HG03571 (cell line): ENCODE results near the gene WFDC5.

ENCODE experiments used
- ATAC-seq: cut with Tn5 transposase; IDR thresholded peaks from one replicate; pipeline ENCODE4 v1.9.1; 2021; ENCODE audit not compliant: unreplicated experiment

Gene WFDC5

DNA sequence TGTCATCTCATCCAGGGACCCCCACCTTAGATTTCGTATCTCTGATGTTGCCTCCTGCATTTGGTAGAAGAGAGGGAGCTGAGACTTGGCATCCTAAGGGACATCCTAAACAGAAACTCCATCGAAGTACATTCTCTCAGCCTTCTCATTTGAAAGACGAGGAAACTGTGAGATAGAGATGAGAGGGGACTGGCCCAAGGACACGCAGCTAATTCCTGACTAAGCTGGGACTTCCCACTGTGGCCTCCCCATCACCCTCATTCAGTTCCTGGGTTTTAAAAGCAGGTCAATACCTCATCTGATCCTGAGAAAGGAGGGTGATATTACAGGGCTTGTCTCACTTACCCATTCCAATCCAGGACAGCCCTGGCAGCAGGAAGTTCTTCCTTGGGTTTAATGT lies 855 bp upstream of the WFDC5 start:
- no peak for ATAC-seq

DNA sequence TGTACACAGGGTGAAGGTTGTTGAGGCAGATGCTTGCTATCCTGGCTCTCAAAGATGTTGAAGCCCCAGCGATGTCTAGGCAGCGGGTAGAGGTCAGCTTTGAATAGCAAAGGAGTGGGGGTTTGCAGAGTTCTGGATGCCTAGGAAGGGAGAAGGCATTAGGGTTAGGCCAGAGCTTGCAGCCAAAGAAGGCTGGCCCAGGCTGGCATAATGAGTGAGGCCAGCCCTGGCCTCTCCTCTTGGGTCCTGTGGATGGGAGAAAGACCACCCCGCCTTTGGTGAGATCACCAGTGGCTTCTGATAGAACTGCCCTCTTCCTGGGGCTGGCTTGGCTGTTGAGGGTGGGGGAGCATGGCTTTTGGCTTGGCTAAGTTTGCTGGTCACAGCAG lies 406 bp upstream of the WFDC5 start:
- ATAC-seq: no peak

DNA sequence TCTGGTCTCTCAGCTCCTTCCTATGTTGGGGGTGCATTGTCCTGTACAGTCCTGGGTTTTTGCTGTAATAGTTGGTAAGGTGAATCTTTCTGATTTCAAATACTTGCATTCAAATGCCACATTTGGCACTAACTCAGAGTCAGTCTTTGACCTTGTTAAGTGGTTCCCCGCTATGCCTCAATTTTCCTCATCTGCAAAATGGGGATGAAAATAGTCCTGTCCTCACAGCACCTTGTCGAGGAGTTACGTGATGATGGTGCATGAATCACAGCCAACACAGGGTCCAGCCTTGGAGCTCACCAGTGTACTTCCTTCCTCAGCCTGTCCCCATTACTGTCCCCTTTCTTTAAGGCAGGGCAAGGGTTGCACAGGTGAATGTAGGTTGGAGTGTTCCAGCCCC lies 1.1 kb downstream of the WFDC5 start:
- ATAC-seq: no peak

DNA sequence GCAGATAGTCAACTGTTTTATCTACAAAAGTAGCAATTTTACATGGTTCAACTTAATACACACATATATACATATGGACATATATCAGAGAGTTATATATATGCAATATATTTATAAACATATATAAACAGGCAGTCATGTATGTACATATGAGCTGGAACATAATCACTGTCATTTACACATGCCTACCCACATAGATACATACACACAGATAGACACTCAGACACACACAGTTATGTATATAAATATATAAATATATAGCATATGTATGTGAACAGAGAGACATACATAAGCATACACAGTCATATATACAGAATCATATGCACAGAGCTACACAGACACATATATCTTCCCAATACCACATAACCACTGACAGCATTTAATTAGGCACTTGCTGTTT lies 2.2 kb downstream of the WFDC5 start:
- ATAC-seq: no peak

DNA sequence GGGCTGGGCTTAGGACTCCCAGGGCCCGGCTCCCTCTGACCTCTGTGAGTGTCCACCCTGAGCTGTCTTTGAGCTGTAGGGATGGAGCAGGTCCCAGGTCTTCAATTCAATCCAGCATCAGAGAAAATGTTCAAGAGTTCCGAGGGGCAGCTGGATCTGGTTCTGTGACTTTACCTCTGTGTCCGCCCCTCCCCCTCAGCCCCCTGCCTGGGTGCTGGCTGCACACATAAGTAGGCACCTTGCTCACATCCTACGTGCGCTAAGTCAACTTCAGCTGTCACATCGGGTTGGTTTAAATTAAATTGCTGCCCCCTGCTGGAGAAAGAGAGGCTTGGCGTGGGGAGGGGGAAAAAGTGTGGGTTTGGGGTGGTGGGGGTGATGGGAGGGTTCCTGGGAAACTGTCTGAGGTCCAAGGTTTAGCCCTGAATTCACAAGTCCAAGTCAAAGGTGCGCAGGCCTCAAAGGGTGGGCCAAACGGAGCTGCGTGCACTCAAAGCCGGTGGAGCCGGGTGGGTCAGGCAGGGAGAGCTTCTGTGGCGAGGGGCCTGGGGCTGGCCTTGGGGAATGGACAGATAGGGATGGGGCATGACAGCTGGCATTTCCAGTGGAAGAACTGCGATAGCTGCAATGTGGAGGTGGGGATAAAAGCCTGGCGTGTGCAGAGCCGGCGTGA lies 3.0 kb downstream of the WFDC5 start:
- ATAC-seq: no peak

DNA sequence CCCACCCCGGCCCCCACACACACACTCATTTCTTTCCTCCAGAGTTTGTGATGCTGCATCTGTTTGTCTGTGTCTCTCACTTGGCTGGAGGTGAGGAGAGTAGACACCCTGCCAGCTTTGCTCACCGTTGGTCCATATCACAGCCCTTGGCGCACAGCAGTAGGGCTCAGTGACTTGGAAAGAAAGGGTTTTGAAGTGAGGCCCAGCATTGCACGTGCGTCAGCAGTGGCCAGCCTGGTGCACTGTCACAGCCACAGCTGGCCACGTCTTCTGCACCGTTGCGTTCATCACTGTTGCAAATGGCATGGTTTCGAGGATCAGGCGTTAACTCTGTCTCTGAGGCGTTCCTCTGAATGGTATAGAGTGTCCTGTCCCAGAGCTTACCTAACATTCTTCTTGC lies 3.7 kb downstream of the WFDC5 start:
- no peak for ATAC-seq

DNA sequence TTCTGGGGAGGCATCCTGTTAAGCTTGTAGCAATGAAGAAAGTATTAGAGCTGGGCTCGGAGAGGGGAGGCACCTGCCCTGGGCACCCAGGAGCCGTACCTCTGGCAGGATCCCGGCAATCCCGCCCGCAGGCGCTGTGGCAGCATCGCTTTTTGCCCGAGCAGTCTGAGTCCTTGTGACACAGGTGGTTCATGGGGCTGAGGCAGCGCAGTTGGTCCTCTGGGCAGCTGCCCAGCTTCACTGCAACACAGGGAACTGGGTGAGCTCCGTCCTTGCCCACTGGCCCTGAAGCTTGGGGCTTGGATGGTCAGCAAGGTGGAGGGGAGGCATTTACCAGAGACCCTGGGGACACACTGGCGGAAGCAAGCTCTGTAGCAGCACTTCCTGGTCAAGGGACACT lies 4.7 kb downstream of the WFDC5 start:
- ATAC-seq: no peak

DNA sequence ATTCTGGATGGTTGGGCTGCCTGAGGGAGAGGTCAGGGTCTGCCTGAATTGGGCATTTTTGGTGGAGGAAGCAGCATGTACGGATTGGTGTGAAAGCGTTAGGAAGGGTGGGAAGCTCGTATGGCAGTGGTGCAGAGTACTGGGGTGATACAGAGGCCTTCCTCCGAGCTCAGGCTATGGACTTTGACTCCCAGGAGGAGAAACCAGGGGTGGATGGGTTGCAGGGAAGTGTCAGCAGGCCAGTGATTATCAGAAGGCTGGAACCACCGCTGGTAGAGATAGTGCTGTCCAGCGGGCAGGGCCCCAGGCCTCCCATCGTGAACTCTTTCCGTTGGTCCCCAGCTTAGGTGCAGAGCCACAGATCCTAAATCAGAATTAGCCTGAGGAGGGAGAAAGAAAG lies 5.3 kb downstream of the WFDC5 start:
- ATAC-seq: no peak

DNA sequence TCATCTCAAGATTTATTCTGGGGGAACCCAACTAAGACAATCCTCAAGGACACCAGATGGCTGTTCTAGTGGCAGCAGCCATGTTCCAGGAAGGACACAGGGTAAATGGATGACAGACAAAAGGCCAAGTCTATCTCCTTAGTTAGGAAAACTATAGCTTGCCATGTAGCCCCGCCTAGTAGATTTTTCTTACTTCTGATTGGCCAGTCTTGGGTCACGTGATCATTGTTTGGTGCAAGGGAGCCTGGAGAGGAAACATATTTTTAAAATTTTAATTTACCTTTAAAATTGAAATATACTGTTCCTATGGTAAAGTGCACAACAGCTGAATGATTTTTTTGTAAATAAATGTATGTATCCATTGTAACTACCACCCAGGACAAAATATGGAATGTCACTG lies 9.7 kb downstream of the WFDC5 start:
- ATAC-seq: no peak

DNA sequence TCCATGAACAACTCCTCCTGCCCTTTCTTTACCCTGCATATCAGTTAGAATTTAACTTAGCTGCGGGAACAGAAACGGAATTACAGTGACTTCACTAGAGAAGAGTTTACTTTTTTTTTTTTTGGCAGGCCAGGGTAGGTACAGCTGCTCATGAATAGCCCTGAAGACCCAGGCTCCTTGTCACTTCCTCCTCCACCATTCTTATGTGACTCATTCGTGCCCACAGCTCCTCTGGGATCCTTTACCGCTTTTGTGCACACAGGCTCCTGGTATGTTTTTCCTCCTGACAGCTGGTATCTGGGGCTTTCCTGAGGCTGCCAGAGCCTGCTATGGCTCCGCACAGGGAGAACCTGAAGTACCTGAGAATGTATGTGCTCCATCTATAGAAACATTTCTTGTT lies 10.2 kb downstream of the WFDC5 start:
- ATAC-seq: no peak

DNA sequence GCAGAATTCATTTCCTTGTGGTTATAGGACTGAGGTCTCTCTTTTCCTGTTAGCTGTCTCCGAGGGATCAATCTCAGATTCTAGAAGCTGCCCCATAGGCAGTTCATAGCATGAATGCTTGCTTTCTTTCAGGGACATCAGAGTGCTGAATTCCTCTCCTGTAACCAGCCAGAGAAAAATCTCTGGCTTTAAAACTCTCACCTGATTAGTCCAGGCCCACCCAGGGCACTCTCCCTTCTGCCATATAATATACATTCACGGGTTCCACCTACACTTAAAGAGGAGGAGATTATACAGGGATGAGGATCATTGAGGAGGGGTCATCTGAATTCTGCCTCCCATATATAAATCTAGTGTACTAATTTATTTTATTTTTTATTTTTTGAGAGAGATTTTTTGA lies 11.9 kb downstream of the WFDC5 start:
- no peak for ATAC-seq

DNA sequence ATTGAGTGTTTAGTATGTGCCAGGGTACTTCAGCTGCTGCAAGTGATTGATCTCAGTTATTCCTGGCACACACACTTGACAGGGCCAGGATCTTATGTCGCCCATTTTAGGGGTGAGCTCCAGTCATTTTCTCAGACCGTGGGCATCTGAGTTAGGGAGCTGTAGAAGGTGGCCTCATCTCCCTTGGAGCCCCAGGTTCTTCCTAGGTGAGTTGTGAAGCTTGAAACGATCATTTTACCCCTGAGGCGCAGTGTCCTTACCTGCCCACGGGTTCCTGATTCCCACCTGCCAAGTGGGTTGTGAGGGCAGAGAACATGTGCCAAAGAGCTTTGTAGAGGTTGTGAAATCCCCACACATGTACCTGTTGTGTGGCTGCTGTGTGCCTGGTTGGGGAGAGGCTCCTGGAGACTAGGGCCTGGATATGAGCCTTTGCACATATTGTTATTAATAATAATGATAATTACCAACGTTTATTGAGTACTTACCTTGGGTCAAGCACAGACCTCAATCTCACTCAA lies 13.6 kb downstream of the WFDC5 start:
- no peak for ATAC-seq

DNA sequence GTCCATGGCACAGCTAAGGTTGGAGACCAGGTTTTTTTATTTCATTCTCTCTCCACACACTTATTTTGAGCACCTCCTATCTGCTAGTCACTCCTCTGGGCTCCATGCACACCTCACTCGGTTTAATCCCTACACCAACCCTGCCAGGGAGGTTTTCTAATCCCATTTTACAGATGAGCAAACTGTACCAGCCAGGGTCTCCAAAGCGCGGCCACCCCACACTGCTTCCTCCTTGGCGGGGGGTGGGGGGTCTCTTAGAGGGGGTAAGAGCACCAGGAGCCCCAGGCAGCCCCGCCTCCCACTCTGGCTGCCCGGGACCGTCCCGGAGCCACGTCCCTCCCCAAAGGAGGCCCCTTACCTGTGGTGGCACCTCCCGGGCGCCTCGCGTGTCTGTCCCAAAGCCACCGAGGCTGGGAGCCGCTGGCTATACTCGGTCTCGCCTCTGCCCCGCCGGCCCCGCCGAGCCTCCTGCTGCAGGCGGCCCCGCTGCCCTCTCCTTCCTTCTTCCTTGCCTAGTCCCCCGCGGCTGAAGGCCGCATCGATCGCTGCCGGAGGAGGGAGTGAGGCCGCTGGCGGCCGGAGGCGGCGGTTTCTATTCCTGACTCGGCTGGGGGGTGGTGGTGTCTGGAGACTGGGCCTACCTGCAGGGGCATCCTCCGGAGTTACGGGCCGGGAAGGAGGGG lies 14.3 kb downstream of the WFDC5 start, which contains the start of gene KCNS1:
TSS of gene KCNS1 (minus strand) at position 565 of the 683 bp plus-strand sequence. CDS start 1,891 bp downstream, outside the sequence.
- ATAC-seq: no peak

DNA sequence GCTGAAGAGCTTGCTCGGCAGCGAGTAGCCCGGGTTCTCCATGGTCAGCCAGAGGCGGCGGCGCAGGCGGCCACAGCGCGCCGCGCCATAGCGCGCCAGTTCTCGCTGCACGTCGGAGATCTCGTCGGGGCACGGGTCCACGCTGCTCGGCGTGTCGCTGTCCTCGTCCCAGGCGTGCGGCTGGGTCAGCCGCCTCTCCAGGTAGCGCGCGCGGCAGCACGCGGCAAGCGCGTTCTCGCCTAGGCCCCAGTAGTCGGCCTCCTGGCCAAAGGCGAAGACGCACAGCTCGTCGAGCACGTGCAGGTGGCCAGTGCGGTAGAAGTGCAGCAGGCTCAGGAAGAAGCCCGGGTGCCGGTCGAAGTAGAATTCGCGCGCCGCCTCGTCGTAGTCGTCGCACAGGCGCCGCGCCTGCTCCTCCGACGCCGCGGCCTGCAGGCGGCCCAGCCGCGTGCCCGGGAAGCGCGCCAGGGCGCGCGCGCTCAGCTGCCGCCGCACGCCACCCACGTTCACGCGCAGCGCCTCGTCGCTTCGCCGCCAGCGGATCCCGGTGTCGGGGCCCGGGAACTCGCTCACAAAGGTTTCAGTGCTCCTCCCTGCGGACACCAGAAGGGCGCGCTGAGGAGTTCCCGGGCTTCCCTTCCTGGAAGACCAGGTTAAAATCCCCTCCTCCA lies 16.7 kb downstream of the WFDC5 start:
- no peak for ATAC-seq

DNA sequence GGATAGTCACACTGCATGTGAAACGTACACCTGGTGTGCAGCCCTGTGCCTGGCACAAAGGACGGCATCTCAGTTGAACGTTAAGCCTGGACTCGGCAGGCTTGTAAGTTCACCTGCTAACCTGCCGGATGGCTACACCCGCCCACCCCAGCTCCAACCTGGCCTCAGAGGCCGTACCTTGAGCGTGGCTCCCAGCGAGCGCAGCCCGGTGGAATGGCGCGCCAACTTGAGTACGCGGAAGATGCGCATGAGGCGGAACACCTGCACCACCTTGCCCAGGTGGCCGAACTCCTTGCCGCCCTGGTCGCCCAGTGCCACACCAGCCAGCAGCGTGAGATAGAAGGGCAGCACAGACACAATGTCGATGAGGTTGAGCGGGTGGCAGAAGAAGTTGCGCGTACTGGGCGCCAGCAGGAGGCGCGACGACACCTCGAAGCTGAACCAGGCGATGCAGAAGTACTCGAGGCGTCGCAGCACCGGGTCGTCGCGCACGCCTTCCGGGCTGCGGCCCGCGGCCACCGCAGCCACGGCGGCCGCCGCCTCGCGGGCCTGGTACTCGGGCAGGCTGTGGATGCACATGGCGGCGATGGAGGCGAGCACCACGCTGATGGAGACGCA lies 17.4 kb downstream of the WFDC5 start:
- no peak for ATAC-seq

DNA sequence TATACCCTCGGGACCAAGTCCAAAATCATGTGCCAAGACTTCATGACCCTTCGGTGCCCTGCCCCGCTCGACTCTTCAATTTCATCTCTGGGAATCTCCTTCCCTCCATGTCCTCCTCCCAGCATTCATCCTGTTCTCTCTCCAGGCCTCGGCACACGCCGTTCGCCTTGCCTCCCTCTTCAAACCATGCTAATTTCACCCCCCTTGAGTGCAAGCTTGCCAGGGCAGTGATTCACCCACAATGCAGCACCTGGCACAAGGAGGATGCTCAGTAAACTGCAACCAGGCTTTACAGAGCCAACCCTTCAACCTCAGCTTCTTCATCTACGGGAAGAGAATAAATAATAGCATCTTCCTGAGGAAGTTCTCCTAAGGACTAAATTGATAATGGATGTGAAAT lies 18.2 kb downstream of the WFDC5 start:
- ATAC-seq: no peak

DNA sequence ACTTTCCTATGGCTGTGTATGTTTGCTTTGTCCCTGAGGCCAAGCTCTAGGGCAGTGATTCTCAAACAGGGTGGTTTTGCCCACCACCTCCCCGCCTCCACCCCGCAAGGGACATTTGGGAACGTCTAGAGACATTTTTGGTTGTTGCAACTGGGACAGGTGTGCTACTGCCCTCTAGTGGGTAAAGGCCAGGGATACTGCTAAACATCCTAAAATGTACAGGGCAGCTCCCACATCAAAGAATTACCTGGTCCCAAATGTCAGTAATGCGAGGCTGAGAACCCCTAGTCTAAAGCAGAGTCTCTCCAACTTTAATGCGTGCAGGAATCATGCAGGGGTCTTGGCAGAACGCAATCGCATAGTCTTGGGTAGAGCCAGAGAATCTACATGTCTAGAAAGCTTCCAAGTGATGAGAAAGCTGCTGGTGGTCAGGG lies 19.2 kb downstream of the WFDC5 start:
- no peak for ATAC-seq

DNA sequence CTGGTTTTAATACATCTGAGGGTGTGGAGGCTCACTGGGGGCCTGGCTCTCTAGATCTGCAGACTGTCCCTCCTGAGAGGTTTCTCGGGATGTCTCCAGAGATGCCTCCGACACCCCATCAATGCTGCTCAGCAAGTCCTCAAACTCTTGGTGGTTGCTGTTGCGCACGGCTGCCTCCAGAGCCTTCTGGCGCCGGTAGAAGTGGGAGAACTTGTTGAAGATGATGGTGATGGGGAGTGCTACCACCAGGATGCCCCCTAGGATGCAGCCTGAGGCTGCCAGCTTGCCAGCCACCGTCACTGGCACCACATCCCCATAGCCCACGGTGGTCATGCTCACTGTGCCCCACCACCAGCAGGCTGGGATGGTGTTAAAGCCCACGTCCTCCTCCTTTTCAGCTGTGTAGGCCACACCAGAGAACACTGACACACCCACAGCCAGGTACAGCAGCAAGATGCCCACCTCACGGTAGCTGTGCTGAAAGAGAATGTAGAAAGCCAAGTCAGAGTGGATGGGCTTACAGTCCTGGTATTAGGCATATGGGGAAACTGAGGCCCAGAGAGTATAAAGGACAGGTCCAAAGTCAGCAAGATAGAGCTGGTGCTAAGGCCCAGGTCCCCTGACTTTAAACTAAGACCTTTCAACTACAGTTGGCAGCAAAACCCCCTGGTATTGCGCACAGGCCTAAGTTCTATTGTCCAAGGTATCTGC lies 20.0 kb downstream of the WFDC5 start:
- ATAC-seq: no peak

DNA sequence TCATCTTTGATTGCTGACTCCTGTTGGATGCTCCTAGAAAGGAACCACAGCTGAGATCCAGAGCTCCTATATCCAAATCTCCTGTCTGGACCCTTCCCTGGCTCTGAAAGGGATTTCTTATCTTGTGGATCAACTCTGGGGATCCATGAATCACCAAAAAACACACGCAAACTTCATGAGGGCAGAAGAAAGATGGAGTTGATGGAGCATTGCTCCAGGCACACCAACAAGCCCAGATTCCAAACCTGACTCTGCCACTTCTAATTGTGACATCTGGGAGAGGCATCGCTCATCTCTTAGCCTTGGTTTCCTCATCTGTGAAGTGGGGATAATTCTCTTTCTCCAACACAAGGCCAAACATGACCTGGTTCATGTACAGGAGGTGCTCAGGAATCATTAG lies 20.8 kb downstream of the WFDC5 start:
- ATAC-seq: no peak

DNA sequence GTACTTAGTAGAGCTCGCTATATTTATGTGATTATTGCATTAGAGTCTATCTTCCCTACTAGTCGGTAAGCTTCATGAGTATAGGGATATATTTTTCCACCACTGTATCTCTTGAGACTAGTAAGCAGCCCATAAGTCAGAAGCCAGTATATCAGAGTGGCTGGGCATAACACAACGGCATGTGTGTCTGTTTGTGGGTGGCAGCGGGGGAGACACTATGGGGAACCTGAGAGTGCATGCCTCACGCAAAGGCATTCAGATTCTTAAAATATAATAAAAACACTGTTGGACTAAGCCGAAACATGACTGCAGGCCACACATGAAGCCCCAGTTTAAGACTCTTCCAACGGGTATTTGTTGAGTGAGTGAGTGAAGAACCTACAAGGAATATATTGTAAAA lies 22.1 kb downstream of the WFDC5 start:
- ATAC-seq: no peak

DNA sequence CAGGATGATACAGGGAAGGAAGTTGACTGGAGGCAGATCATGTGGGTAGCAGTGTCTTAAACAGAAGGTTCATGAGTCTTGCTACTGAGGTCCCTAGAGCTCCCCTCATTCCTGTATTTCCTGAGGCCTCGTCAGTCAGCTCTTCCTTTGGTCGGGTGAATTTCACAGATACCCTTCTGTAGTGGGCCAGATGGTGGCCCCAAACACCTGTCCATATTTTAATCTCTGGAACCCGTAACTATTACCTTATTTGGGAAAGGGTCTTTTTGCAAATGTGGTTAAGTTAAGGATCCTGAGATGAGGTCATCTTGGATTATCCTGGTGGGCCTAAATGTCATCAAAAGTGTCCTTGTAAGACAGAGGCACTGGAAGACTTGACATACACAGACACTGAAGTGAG lies 23.6 kb downstream of the WFDC5 start:
- no peak for ATAC-seq
